GM12878 (cell line): ENCODE data around the gene PSENEN. TPM values are rescaled to one million over a fixed set of nuclear protein-coding genes. Genes with fewer than 3 reads are reported as not detected.

ENCODE experiments used
- ATAC-seq: fragments of 200-7000 bp; cut with Tn5 transposase; 3 replicates; pipeline ENCODE4 v1.9.1; 2020; ENCODE audit warnings: mild to moderate bottlenecking, moderate library complexity
- BruUV-seq: library from RNA; stranded (reverse); fragments of 400-500 nt; replicated peaks from 2 replicates; lab custom pipeline; 2021; lab: Mats Ljungman, UMichigan
- CTCF ChIA-PET: fragments of 300-600 bp; sonication (Branson Sonifier 250); formaldehyde crosslinking; extraction: SDS; loops from one replicate; lab custom pipeline; 2021; ENCODE audit warnings: inconsistent platforms; lab: Yijun Ruan, JAX
- POLR2A ChIA-PET: fragments of 350-600 bp; formaldehyde crosslinking; extraction: SDS; loops from one replicate; lab custom pipeline; 2021; ENCODE audit warnings: inconsistent platforms; lab: Charles Lee
- RAD21 ChIA-PET: fragments of 300-600 bp; sonication (Branson Sonifier 250); formaldehyde crosslinking; loops from one replicate; lab custom pipeline; 2023; ENCODE audit warnings: antibody characterized with exemption; ENCODE audit not compliant: unreplicated experiment; lab: Charles Lee
- SMC1A ChIA-PET: fragments of 300-600 bp; sonication (Branson Sonifier 250); formaldehyde crosslinking; loops from one replicate; lab custom pipeline; 2023; ENCODE audit not compliant: unreplicated experiment, uncharacterized antibody; lab: Charles Lee
- DNase-seq: peaks from one replicate; pipeline ENCODE4 v3.0.0-alpha.2; 2011; ENCODE audit warnings: low read depth, low spot score
- FAIRE-seq: peaks from 3 replicates; lab custom pipeline; 2011; peaks lifted over from hg19 to GRCh38; lab: Jason Lieb, UNC
- H2AFZ ChIP-seq: 2 replicates; pipeline ENCODE4 v1.6.0; 2011; ENCODE audit warnings: low read depth, low read length, control low read depth; ENCODE audit not compliant: control insufficient read depth
- H3K27ac ChIP-seq: 2 replicates; pipeline ENCODE4 v1.5.1; 2011; ENCODE audit warnings: control low read depth; ENCODE audit not compliant: control insufficient read depth, insufficient read depth
- H3K27me3 ChIP-seq, 2 experiments: replicated peaks in 1 of 2; 2 replicates each; pipeline versions ENCODE4 v1.6.0 to v1.6.1; 2011; ENCODE audit warnings: low read length in 1 of 2; ENCODE audit not compliant: control insufficient read depth in 2 of 2, insufficient read depth in 2 of 2
- H3K36me3 ChIP-seq, 2 experiments: 2 replicates each; pipeline ENCODE4 v1.5.1; 2011; ENCODE audit warnings: low read length in 1 of 2; ENCODE audit not compliant: control insufficient read depth in 2 of 2, insufficient read depth in 2 of 2
- H3K4me1 ChIP-seq: 2 replicates; pipeline ENCODE4 v1.6.1; 2011; ENCODE audit warnings: mild to moderate bottlenecking, low read length, moderate library complexity, mixed read lengths; ENCODE audit not compliant: control insufficient read depth, insufficient read depth
- H3K4me2 ChIP-seq: 2 replicates; pipeline ENCODE4 v1.6.0; 2011; ENCODE audit warnings: control low read depth; ENCODE audit not compliant: control insufficient read depth, insufficient read depth
- H3K4me3 ChIP-seq: fragments of 200-600 bp; sonication (generic); 2 replicates; pipeline ENCODE4 v1.5.1; 2016
- H3K79me2 ChIP-seq: 2 replicates; pipeline ENCODE4 v1.6.0; 2011; ENCODE audit warnings: low read length; ENCODE audit not compliant: control insufficient read depth, insufficient read depth
- H3K9ac ChIP-seq: 2 replicates; pipeline ENCODE4 v1.8.0; 2011; ENCODE audit warnings: low read length, control low read depth, mixed read lengths; ENCODE audit not compliant: control insufficient read depth, insufficient read depth
- H3K9me3 ChIP-seq: replicated peaks from 3 replicates; pipeline ENCODE4 v1.5.1; 2011; ENCODE audit warnings: mild to moderate bottlenecking, low read length; ENCODE audit not compliant: control insufficient read depth, insufficient read depth
- H4K20me1 ChIP-seq: 2 replicates; pipeline ENCODE4 v1.6.0; 2011; ENCODE audit not compliant: control insufficient read depth, insufficient read depth
- ASH2L ChIP-seq: fragments of 300-600, 200-600 bp; sonication (generic); IDR thresholded peaks from 2 replicates; pipeline ENCODE4 v1.6.1; 2017; ENCODE audit warnings: low read depth, mild to moderate bottlenecking, borderline replicate concordance
- BHLHE40 ChIP-seq, 2 experiments: fragments of 450-650 bp in 1 of 2; IDR thresholded peaks; 2 replicates each; pipeline ENCODE4 v1.6.1; 2011 to 2017; ENCODE audit warnings: low read depth in 2 of 2, borderline replicate concordance in 1 of 2, improper control_type of control experiment in 1 of 2, low read length in 1 of 2, mild to moderate bottlenecking in 1 of 2
- EZH2 ChIP-seq: IDR thresholded peaks from 2 replicates; pipeline ENCODE4 v1.6.1; 2012; ENCODE audit warnings: low read depth, mild to moderate bottlenecking, control low read depth, inconsistent platforms, low read length, borderline replicate concordance; ENCODE audit not compliant: control insufficient read depth
- SREBF2 ChIP-seq: IDR thresholded peaks from 2 replicates; pipeline ENCODE4 v1.6.1; 2012; ENCODE audit warnings: mild to moderate bottlenecking, low read length
- SRF ChIP-seq, 2 experiments: IDR thresholded peaks; 2 replicates each; pipeline ENCODE4 v1.6.1; 2011; ENCODE audit warnings: low read depth in 2 of 2, low read length in 2 of 2, mild to moderate bottlenecking in 1 of 2, moderate library complexity in 1 of 2
- WGBS: methylation state at CpG from one replicate; pipeline ENCODE4 v1.1.6; 2016; ENCODE audit warnings: low lambda C conversion rate; ENCODE audit not compliant: insufficient replicate concordance, insufficient coverage; ENCODE audit errors: missing lambda C conversion rate; 5-methylcytosine and 5-hydroxymethylcytosine counted together
- in situ Hi-C: fragments of 300-500 bp; cut with MboI; formaldehyde crosslinking; loops from 9 replicates; pipeline ENCODE4 v1.14.3; 2018; ENCODE audit warnings: mixed read lengths
- intact Hi-C: fragments of 100-400 bp; cut with micrococcal nuclease; formaldehyde crosslinking; loops from one replicate; pipeline ENCODE4 v1.14.2; 2022; ENCODE audit not compliant: unreplicated experiment
- polyA plus RNA-seq, 11 experiments: library from polyadenylated mRNA; depleted of rRNA in 4 of 11; unstranded in 6 of 11; stranded (reverse) in 5 of 11; fragments of >200 nt; fragmentation: Nextera tagmentation in 4 of 11; fragmentation: Illumina TruSeq in 1 of 11; extraction: Ambion mirVana in 4 of 11; extraction: Trizol in 1 of 11; gene quantifications; 1 replicate in 1 of 11; 2 replicates in 10 of 11; pipeline versions ENCODE4 v1.2.1 to v1.2.3, GENCODE V29; 2011 to 2016; ENCODE audit warnings: inconsistent platforms in 2 of 11, missing spikeins in 2 of 11, low read depth in 1 of 11
- total RNA-seq, 4 experiments: library from RNA; depleted of rRNA in 3 of 4; stranded (reverse); fragments of >200 nt in 3 of 4; fragmentation: Illumina TruSeq in 1 of 4; extraction: Trizol in 1 of 4; gene quantifications; 2 replicates each; pipeline versions ENCODE4 v1.2.1 to v1.2.3, GENCODE V29; 2013 to 2021
- TF ChIP-seq, protein P1 (sequence below): IDR thresholded peaks from 2 replicates; pipeline ENCODE4 v1.6.1; 2011; ENCODE audit warnings: low read depth, mild to moderate bottlenecking, low read length, moderate library complexity, borderline replicate concordance; ENCODE audit errors: extremely low read depth
- TF ChIP-seq, protein P2 (sequence below): fragments of 450-650 bp; formaldehyde crosslinking; IDR thresholded peaks from 2 replicates; pipeline ENCODE4 v1.5.0; 2022; ENCODE audit warnings: mild to moderate bottlenecking, missing genetic modification characterization
- TF ChIP-seq, protein P3 (sequence below): fragments of 450-650 bp; IDR thresholded peaks from 2 replicates; pipeline ENCODE4 v1.6.1; 2017; ENCODE audit warnings: mild to moderate bottlenecking, low read depth, inconsistent platforms; ENCODE audit not compliant: poor library complexity, severe bottlenecking

The PSENEN gene
- total and polyA plus RNA-seq, 10 of the 15 experiments (the other 5 are each of a cell fraction or from before 2014, with no cell fraction given) = 14.4 to 178 (median 43.5) TPM

DNA sequence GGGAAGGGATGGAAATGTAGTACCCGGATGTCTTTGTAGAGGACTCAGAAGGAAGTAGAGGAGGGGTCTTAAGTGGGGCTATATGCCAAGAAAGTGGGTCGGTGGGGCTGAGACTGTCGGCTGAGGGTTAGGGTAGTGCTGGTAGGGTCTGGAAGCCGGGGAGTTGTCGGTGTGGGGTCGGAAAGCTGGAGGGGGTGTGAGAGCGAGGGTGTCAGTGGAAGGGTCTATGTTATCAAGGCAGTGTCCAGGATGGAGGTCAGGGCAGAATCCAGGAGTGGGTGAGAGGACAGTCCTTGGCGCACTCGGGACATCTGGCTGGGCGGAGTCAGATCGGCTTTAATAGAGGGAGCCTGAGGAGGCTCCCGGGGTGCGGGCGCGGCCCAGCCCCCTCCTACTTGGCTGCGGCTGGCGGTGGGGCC lies 9.7 kb downstream of the PSENEN start:
- CTCF ChIA-PET = no interaction called here
- in situ Hi-C loops = no loop called here
- DNase-seq (no peak), ATAC-seq (no peak), FAIRE-seq (no peak)
- no TSS peak for BruUV-seq
- WGBS = 96% methylated on average over 17 of the region's 17 CpGs
- Histone ChIP-seq H3K27me3 (no peaks in the 10 kb centered on the region), H3K9ac (no peak overlapping the region), H3K4me2 (no peak overlapping the region), H3K4me3 (no peak overlapping the region), H2AFZ (no peak overlapping the region), H3K36me3 (peaks cover 0 to 2% of the 10 kb centered on the region in 2 experiments; a peak in 2 of 4 replicates), H3K27ac (no peak overlapping the region), H3K79me2 (peaks cover 11% of the 10 kb centered on the region), H3K9me3 (no peaks in the 10 kb centered on the region), H3K4me1 (peaks cover 15% of the 10 kb centered on the region), H4K20me1 (no peaks in the 10 kb centered on the region)
- POLR2A ChIA-PET = interaction anchor here (0.6 kb wide), 1 partner anchor 8 kb away, joined by 4 read pairs; no protein-coding TSS in a partner anchor
- intact Hi-C loops = no loop called here
- RAD21 ChIA-PET = no interaction called here
- TF ChIP-seq EZH2 (no peak), SRF (IDR thresholded peaks at IDR 0.05; ENCODE audit: low read depth in 2 of 2, low read length in 2 of 2) (no peak), SREBF2 (no peak), ASH2L (no peak), BHLHE40 (IDR thresholded peaks at IDR 0.05; ENCODE audit: borderline replicate concordance in 1 of 2, low read depth in 2 of 2, low read length in 1 of 2) (no peak)
- TF ChIP-seq, protein P1, sequence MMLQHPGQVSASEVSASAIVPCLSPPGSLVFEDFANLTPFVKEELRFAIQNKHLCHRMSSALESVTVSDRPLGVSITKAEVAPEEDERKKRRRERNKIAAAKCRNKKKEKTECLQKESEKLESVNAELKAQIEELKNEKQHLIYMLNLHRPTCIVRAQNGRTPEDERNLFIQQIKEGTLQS = no peak
- TF ChIP-seq, protein P2, sequence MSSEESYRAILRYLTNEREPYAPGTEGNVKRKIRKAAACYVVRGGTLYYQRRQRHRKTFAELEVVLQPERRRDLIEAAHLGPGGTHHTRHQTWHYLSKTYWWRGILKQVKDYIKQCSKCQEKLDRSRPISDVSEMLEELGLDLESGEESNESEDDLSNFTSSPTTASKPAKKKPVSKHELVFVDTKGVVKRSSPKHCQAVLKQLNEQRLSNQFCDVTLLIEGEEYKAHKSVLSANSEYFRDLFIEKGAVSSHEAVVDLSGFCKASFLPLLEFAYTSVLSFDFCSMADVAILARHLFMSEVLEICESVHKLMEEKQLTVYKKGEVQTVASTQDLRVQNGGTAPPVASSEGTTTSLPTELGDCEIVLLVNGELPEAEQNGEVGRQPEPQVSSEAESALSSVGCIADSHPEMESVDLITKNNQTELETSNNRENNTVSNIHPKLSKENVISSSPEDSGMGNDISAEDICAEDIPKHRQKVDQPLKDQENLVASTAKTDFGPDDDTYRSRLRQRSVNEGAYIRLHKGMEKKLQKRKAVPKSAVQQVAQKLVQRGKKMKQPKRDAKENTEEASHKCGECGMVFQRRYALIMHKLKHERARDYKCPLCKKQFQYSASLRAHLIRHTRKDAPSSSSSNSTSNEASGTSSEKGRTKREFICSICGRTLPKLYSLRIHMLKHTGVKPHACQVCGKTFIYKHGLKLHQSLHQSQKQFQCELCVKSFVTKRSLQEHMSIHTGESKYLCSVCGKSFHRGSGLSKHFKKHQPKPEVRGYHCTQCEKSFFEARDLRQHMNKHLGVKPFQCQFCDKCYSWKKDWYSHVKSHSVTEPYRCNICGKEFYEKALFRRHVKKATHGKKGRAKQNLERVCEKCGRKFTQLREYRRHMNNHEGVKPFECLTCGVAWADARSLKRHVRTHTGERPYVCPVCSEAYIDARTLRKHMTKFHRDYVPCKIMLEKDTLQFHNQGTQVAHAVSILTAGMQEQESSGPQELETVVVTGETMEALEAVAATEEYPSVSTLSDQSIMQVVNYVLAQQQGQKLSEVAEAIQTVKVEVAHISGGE = no peak
- TF ChIP-seq, protein P3, sequence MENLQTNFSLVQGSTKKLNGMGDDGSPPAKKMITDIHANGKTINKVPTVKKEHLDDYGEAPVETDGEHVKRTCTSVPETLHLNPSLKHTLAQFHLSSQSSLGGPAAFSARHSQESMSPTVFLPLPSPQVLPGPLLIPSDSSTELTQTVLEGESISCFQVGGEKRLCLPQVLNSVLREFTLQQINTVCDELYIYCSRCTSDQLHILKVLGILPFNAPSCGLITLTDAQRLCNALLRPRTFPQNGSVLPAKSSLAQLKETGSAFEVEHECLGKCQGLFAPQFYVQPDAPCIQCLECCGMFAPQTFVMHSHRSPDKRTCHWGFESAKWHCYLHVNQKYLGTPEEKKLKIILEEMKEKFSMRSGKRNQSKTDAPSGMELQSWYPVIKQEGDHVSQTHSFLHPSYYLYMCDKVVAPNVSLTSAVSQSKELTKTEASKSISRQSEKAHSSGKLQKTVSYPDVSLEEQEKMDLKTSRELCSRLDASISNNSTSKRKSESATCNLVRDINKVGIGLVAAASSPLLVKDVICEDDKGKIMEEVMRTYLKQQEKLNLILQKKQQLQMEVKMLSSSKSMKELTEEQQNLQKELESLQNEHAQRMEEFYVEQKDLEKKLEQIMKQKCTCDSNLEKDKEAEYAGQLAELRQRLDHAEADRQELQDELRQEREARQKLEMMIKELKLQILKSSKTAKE = no peak
- SMC1A ChIA-PET = no interaction called here
